Measurements from ENCODE around the gene C1orf232.

The C1orf232 gene

GRCh38 chr1:26158908-26159742 lies 9.6 kb downstream of the C1orf232 start, which contains the start of gene FAM110D:
TSS of gene FAM110D (plus strand) at chr1:26159079. CDS start at chr1:26161292, 2,213 bp downstream.
- peak; percentile 52; the same call in 1 of the 2 replicates for TF ChIP-seq ZNF335 (tag by site-specific recombination; conservative IDR thresholded peaks at IDR 0.05)
- no peak for TF ChIP-seq ZNF19 (tag by site-specific recombination; IDR thresholded peaks at IDR 0.05; ENCODE audit: low read depth)
- no peak for TF ChIP-seq ZNF2 (tag by site-specific recombination; IDR thresholded peaks at IDR 0.05)
- Histone ChIP-seq H3K4me3 (ENCODE audit: low read depth, low read length) (no peak within 1 kb of the TSS), H3K36me3 (ENCODE audit: control insufficient read depth in 2 of 2, insufficient read depth in 1 of 2, low read length in 2 of 2) (no peaks in the 10 kb centered on the region), H3K27ac (ENCODE audit: extremely low read depth, low read depth, low read length) (no peak within 1 kb of the TSS), H3K9me3 (ENCODE audit: control insufficient read depth, insufficient read depth, low read depth, low read length) (no peaks in the 10 kb centered on the region), H3K4me1 (ENCODE audit: control insufficient read depth, insufficient read depth, low read length) (no peaks in the 10 kb centered on the region; the same call in 1 of the 2 replicates)
- POLR2A ChIA-PET = interaction anchor here (0.7 to 1.2 kb wide), 2 partner anchors 10 to 1104 kb away, joined by 3 to 4 read pairs; partner anchors contain the start of genes C1orf232 and ZNF593
- CTCF ChIA-PET = interaction anchor here (2.1 kb wide), 1 partner anchor 14 kb away, joined by 13 read pairs; no protein-coding TSS in a partner anchor

GRCh38 chr1:26158271-26158907 lies 10.4 kb downstream of the C1orf232 start:
- TF ChIP-seq ZNF280C (tag by site-specific recombination; IDR thresholded peaks at IDR 0.05) (no peak), SCRT2 (tag by site-specific recombination; IDR thresholded peaks at IDR 0.05) (no peak), SP2 (tag by site-specific recombination; IDR thresholded peaks at IDR 0.05) (no peak), ZNF16 (tag by site-specific recombination; IDR thresholded peaks at IDR 0.05; ENCODE audit: low read depth) (no peak), ZBTB20 (tag by site-specific recombination; IDR thresholded peaks at IDR 0.05) (peak; percentile 40; the same call in 1 of the 2 replicates), ELK4 (IDR thresholded peaks at IDR 0.05; ENCODE audit: borderline replicate concordance, low read depth, low read length) (no peak)
- ChIA-PET POLR2A (no interaction called here), CTCF (interaction anchor here (0.8 to 2.1 kb wide), 2 partner anchors 14 to 122 kb away, joined by 3 to 13 read pairs; no protein-coding TSS in a partner anchor)
- Histone ChIP-seq H3K27ac (ENCODE audit: extremely low read depth, low read depth, low read length) (no peak overlapping the region), H3K36me3 (ENCODE audit: control insufficient read depth in 2 of 2, insufficient read depth in 1 of 2, low read length in 2 of 2) (no peaks in the 10 kb centered on the region), H3K4me1 (ENCODE audit: control insufficient read depth, insufficient read depth, low read length) (no peaks in the 10 kb centered on the region; the same call in 1 of the 2 replicates), H3K9me3 (ENCODE audit: control insufficient read depth, insufficient read depth, low read depth, low read length) (no peaks in the 10 kb centered on the region), H3K4me3 (ENCODE audit: low read depth, low read length) (no peak overlapping the region)

GRCh38 chr1:26156285-26157038 lies 12.3 kb downstream of the C1orf232 start:
- no peak overlapping the region for H3K27ac ChIP-seq (ENCODE audit: extremely low read depth, low read depth, low read length)
- ChIA-PET POLR2A (interaction anchor here (0.7 to 1.2 kb wide), 2 partner anchors 53 to 75 kb away, joined by 3 to 4 read pairs; no protein-coding TSS in a partner anchor), CTCF (interaction anchor here (0.6 to 2.7 kb wide), 9 partner anchors 9 to 218 kb away, joined by 3 to 18 read pairs (median 3); partner anchors contain the start of gene ZNF593)
- H3K4me3 ChIP-seq (ENCODE audit: low read depth, low read length) = no peak overlapping the region
- H3K36me3 ChIP-seq (ENCODE audit: control insufficient read depth in 2 of 2, insufficient read depth in 1 of 2, low read length in 2 of 2) = no peaks in the 10 kb centered on the region
- H3K4me1 ChIP-seq (ENCODE audit: control insufficient read depth, insufficient read depth, low read length) = no peaks in the 10 kb centered on the region; the same call in 1 of the 2 replicates
- no peaks in the 10 kb centered on the region for H3K9me3 ChIP-seq (ENCODE audit: control insufficient read depth, insufficient read depth, low read depth, low read length)
- TF ChIP-seq ZBTB48 (tag by site-specific recombination; IDR thresholded peaks at IDR 0.05) = peak; percentile 58; the same call in 1 of the 2 replicates
- no peak for TF ChIP-seq ZNF335 (tag by site-specific recombination; conservative IDR thresholded peaks at IDR 0.05)
- TF ChIP-seq ZNF211 (tag by site-specific recombination; IDR thresholded peaks at IDR 0.05; ENCODE audit: low read depth) = no peak
- 0 out of 2 replicates have a peak, but pooled peaks have one; percentile 35 for TF ChIP-seq PATZ1 (tag by site-specific recombination; IDR thresholded peaks at IDR 0.05)
- TF ChIP-seq SP7 (tag by site-specific recombination; IDR thresholded peaks at IDR 0.05) = 0 out of 2 replicates have a peak, but pooled peaks have one; percentile 10
- no peak for TF ChIP-seq ZNF114 (tag by site-specific recombination; IDR thresholded peaks at IDR 0.05)
- no peak for TF ChIP-seq ZNF677 (tag by site-specific recombination; IDR thresholded peaks at IDR 0.05)
- TF ChIP-seq ZNF398 (tag by site-specific recombination; IDR thresholded peaks at IDR 0.05) = peak; percentile 70
- TF ChIP-seq KLF16 (tag by site-specific recombination; IDR thresholded peaks at IDR 0.05) = 0 out of 2 replicates have a peak, but pooled peaks have one; percentile 24

Data from HEK293 (cell line).